ENCODE measurements around the gene KCTD4.
"Not testable (repeated sequence)": the region's sequence is repeated elsewhere in the genome, so short reads cannot be mapped to it uniquely, and the experiment has no call there.

KCTD4 gene

GRCh38 chr13:45200701-45201232 lies at the start of gene KCTD4:
KCTD4 (minus strand) TSS chr13:45201045; CDS start chr13:45194567, 6,478 bp downstream.
- Mint-ChIP-seq H3K9me3 (no peaks in the 10 kb centered on the region), H3K4me1 (peaks cover 29% of the 10 kb centered on the region), H3K27me3 (no peaks in the 10 kb centered on the region), H3K4me3 (no peak within 1 kb of the TSS), H3K36me3 (peaks cover 47% of the 10 kb centered on the region), H3K27ac (no peak within 1 kb of the TSS)
- ATAC-seq, result no peak

GRCh38 chr13:45249662-45250061 lies 48.8 kb upstream of the KCTD4 start:
- ATAC-seq, result no peak
- H3K9me3 Mint-ChIP-seq, result peaks cover 3% of the 10 kb centered on the region
- H3K27me3 Mint-ChIP-seq, result no peaks in the 10 kb centered on the region
- no peak overlapping the region for H3K27ac Mint-ChIP-seq
- H3K36me3 Mint-ChIP-seq, result peaks cover 17% of the 10 kb centered on the region
- no peak overlapping the region for H3K4me3 Mint-ChIP-seq
- H3K4me1 Mint-ChIP-seq, result no peaks in the 10 kb centered on the region

- H3K27me3 Mint-ChIP-seq, H3K4me1 Mint-ChIP-seq, ATAC-seq, H3K27ac Mint-ChIP-seq, H3K9me3 Mint-ChIP-seq, H3K4me3 Mint-ChIP-seq: not testable (repeated sequence)
- peaks cover 10% of the 10 kb centered on the region for H3K36me3 Mint-ChIP-seq
These were observed 43.9 kb upstream of the KCTD4 start for GRCh38 chr13:45244736-45245135.

GRCh38 chr13:45243077-45243476 lies 42.2 kb upstream of the KCTD4 start:
- Mint-ChIP-seq H3K9me3 (peaks cover 3% of the 10 kb centered on the region), H3K27me3 (no peaks in the 10 kb centered on the region), H3K4me3 (no peak overlapping the region), H3K4me1 (peaks cover 14% of the 10 kb centered on the region), H3K27ac (no peak overlapping the region), H3K36me3 (peaks cover 19% of the 10 kb centered on the region)
- ATAC-seq, result no peak

GRCh38 chr13:45242524-45242923 lies 41.7 kb upstream of the KCTD4 start:
- H3K27ac Mint-ChIP-seq, result no peak overlapping the region
- no peaks in the 10 kb centered on the region for H3K27me3 Mint-ChIP-seq

GRCh38 chr13:45242070-45242469 lies 41.2 kb upstream of the KCTD4 start:
- Mint-ChIP-seq H3K27ac (no peak overlapping the region), H3K9me3 (peaks cover 3% of the 10 kb centered on the region), H3K27me3 (no peaks in the 10 kb centered on the region), H3K4me3 (no peak overlapping the region), H3K36me3 (peaks cover 19% of the 10 kb centered on the region), H3K4me1 (peaks cover 14% of the 10 kb centered on the region)
- no peak for ATAC-seq

More at GRCh38 chr13:45242524-45242923, 41.7 kb upstream of the KCTD4 start:
- Mint-ChIP-seq H3K9me3 (peaks cover 3% of the 10 kb centered on the region), H3K36me3 (peaks cover 19% of the 10 kb centered on the region), H3K4me3 (no peak overlapping the region), H3K4me1 (peaks cover 14% of the 10 kb centered on the region)
- no peak for ATAC-seq

- Mint-ChIP-seq H3K36me3 (peaks cover 14% of the 10 kb centered on the region), H3K4me1 (peaks cover 14% of the 10 kb centered on the region), H3K27me3 (no peaks in the 10 kb centered on the region), H3K4me3 (no peak overlapping the region), H3K9me3 (peaks cover under 1% of the 10 kb centered on the region), H3K27ac (no peak overlapping the region)
- ATAC-seq, result no peak
These were observed 39.3 kb upstream of the KCTD4 start for GRCh38 chr13:45240143-45240542.

GRCh38 chr13:45238945-45239795 lies 38.3 kb upstream of the KCTD4 start:
- Mint-ChIP-seq H3K36me3 (peaks cover 14% of the 10 kb centered on the region), H3K4me3 (no peak overlapping the region), H3K9me3 (no peaks in the 10 kb centered on the region), H3K4me1 (peaks cover 14% of the 10 kb centered on the region), H3K27ac (no peak overlapping the region), H3K27me3 (no peaks in the 10 kb centered on the region)
- ATAC-seq, result no peak

- Mint-ChIP-seq H3K27me3 (no peaks in the 10 kb centered on the region), H3K9me3 (no peaks in the 10 kb centered on the region), H3K4me1 (no peaks in the 10 kb centered on the region), H3K27ac (no peak overlapping the region), H3K4me3 (no peak overlapping the region), H3K36me3 (peaks cover 18% of the 10 kb centered on the region)
- no peak for ATAC-seq
These were observed 31.7 kb upstream of the KCTD4 start for GRCh38 chr13:45232591-45232990.

- no peak overlapping the region for H3K27ac Mint-ChIP-seq
- H3K36me3 Mint-ChIP-seq, result peaks cover 18% of the 10 kb centered on the region
- H3K4me3 Mint-ChIP-seq, result no peak overlapping the region
- no peaks in the 10 kb centered on the region for H3K27me3 Mint-ChIP-seq
- H3K9me3 Mint-ChIP-seq, result no peaks in the 10 kb centered on the region
- no peak for ATAC-seq
- no peaks in the 10 kb centered on the region for H3K4me1 Mint-ChIP-seq
These were observed 30.9 kb upstream of the KCTD4 start for GRCh38 chr13:45231722-45232121.

GRCh38 chr13:45231305-45231704 lies 30.5 kb upstream of the KCTD4 start:
- ATAC-seq, result no peak
- Mint-ChIP-seq H3K36me3 (peaks cover 18% of the 10 kb centered on the region), H3K4me3 (no peak overlapping the region), H3K4me1 (no peaks in the 10 kb centered on the region), H3K27me3 (no peaks in the 10 kb centered on the region), H3K9me3 (no peaks in the 10 kb centered on the region), H3K27ac (no peak overlapping the region)

- H3K9me3 Mint-ChIP-seq, result no peaks in the 10 kb centered on the region
- ATAC-seq, result no peak
- H3K27ac Mint-ChIP-seq, result no peak overlapping the region
- H3K27me3 Mint-ChIP-seq, result no peaks in the 10 kb centered on the region
- H3K4me1 Mint-ChIP-seq, result no peaks in the 10 kb centered on the region
- no peak overlapping the region for H3K4me3 Mint-ChIP-seq
- H3K36me3 Mint-ChIP-seq, result peaks cover 18% of the 10 kb centered on the region
These were observed 28.3 kb upstream of the KCTD4 start for GRCh38 chr13:45229172-45229571.

GRCh38 chr13:45228002-45228401 lies 27.2 kb upstream of the KCTD4 start:
- Mint-ChIP-seq H3K27ac (no peak overlapping the region), H3K4me1 (no peaks in the 10 kb centered on the region), H3K36me3 (peaks cover 18% of the 10 kb centered on the region), H3K27me3 (no peaks in the 10 kb centered on the region), H3K4me3 (no peak overlapping the region), H3K9me3 (no peaks in the 10 kb centered on the region)
- no peak for ATAC-seq

GRCh38 chr13:45226024-45226423 lies 25.2 kb upstream of the KCTD4 start:
- H3K9me3 Mint-ChIP-seq, result no peaks in the 10 kb centered on the region
- H3K4me3 Mint-ChIP-seq, result no peak overlapping the region
- no peak for ATAC-seq
- H3K4me1 Mint-ChIP-seq, result no peaks in the 10 kb centered on the region
- no peaks in the 10 kb centered on the region for H3K27me3 Mint-ChIP-seq
- H3K36me3 Mint-ChIP-seq, result peaks cover 26% of the 10 kb centered on the region
- H3K27ac Mint-ChIP-seq, result no peak overlapping the region

GRCh38 chr13:45225370-45225769 lies 24.5 kb upstream of the KCTD4 start:
- Mint-ChIP-seq H3K9me3 (no peaks in the 10 kb centered on the region), H3K27me3 (no peaks in the 10 kb centered on the region), H3K36me3 (peaks cover 30% of the 10 kb centered on the region), H3K4me3 (no peak overlapping the region), H3K4me1 (no peaks in the 10 kb centered on the region), H3K27ac (no peak overlapping the region)
- no peak for ATAC-seq

GRCh38 chr13:45224176-45224575 lies 23.3 kb upstream of the KCTD4 start:
- ATAC-seq, result no peak
- Mint-ChIP-seq H3K36me3 (peaks cover 28% of the 10 kb centered on the region), H3K9me3 (no peaks in the 10 kb centered on the region), H3K27ac (no peak overlapping the region), H3K4me3 (no peak overlapping the region), H3K4me1 (no peaks in the 10 kb centered on the region), H3K27me3 (no peaks in the 10 kb centered on the region)
